ENCODE results near the gene SOX10.
"Not testable (repeated sequence)": the region's sequence is repeated elsewhere in the genome, so short reads cannot be mapped to it uniquely, and the experiment has no call there.

SOX10 gene

DNA sequence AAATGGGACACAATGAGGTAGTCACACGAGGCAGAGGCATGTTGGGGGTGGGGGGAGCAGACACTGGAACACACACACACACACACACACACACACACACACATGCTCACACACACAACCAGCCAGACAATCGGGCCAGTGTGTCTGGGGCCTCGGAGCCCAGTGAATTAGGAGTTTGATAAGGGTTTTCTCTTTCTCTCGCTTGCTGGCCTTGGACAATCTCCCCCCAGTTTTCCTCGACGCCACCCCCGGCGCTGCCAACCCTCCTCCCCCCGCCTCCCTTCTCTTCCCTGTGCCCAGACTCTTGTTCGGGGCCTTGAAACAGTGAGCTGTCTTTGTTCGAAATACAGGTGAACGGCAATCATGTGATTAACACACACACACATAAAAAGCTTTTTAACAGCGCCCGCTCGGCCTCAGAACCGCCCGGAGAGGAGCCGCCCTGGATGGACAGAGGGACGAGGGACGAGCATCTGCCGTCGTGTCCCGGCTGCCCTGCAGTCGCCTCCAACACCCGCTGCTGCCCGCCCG, 1.5 kb upstream of the SOX10 start:
- no peak for DNase-seq (ENCODE audit: low read depth)

DNA sequence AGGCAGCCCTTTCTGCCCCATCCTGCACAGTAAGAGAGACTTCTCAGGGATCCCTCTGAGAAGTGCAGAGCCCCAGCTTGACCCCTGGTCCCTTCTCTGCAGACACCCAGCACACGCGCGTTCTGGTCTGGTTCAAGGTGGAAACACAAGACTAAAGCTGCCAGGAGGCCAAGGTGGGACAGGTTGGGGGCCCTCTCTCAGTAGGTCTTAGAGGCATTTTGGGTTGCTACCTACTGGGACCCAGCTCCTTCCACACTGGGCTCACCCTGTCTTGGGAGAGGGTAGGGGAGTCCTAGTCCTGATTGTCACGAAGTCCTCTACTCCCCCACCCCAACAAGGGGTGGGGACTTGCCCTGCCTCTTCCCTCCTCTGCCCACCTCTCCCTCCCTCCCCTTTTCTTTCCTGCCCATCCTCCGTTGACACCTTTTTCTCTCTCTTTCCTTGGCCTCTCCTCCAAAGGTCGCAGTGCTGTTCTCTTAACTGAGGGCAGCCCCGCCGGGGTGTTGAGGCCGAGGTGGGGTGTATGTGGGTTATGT, 763 bp upstream of the SOX10 start:
- DNase-seq (ENCODE audit: low read depth), result no peak

DNA sequence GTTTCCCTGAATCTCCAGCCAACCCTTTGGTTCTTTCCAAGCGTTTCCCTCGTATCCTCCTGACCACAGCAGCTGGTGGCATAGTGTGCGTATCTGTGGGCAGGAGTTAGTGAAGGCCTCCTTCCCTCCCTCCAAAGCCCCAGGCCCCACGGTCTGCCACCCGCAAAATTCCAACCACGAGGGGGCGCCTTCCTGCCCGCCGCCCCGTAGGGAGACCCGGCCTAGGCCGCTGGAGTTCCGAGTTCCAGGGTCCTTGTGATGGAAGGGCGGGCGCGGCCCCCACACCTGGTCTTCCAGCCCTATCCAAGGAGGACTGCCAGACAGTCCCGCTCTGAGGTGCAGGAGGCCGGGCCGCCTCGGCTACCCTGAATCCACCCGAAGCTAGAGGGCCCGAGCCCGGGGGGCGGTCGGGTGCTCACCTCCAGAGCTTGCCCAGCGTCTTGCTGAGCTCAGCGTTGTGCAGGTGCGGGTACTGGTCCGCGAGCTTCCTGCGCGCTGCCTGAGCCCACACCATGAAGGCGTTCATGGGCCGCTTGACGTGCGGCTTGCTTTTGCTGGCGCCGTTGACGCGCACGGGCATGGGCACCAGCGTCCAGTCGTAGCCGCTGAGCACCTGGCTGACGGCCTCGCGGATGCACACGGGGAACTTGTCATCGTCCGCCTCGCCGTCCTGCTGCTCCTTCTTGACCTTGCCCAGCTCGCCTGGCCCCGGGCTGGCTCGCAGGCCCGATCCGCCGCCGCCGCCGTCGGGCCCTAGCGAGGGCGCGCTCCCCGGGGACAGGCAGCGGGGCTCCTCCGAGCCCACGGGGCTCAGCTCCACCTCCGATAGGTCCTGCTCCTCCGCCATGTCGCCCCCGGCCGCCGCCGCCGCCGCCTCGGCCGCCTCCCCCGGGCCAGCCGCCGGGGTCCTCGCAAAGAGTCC, 1.2 kb downstream of the SOX10 start:
- DNase-seq (ENCODE audit: low read depth), result no peak

GRCh38 chr22:37982151-37982785, 2.1 kb downstream of the SOX10 start:
- DNase-seq (ENCODE audit: low read depth), result no peak

- no peak for DNase-seq (ENCODE audit: low read depth)
These were observed 2.9 kb downstream of the SOX10 start for GRCh38 chr22:37981282-37982011.

DNA sequence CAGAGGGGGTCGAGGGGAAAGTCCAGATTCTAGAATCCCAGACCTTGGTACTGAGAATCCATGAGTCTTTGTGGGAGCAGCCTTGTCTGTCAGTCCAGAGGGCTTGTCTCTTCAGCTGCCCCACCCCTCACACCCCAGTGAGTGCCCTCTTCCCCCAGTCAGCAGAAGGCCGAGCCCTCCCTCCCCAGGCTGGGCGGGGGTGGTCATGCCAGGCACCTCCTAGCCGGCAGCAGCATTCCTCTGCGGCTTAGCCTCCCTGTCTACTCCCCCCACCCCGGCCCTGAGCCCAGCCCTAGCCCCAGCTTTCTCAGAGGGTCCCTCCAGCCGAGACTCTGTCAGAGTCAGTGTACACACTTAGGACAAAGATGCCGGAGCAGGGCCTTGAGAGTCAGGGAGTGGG, 4.6 kb downstream of the SOX10 start:
- no peak for DNase-seq (ENCODE audit: low read depth)

GRCh38 chr22:37976547-37976946, 7.8 kb downstream of the SOX10 start:
- no peak for DNase-seq (ENCODE audit: low read depth)

DNA sequence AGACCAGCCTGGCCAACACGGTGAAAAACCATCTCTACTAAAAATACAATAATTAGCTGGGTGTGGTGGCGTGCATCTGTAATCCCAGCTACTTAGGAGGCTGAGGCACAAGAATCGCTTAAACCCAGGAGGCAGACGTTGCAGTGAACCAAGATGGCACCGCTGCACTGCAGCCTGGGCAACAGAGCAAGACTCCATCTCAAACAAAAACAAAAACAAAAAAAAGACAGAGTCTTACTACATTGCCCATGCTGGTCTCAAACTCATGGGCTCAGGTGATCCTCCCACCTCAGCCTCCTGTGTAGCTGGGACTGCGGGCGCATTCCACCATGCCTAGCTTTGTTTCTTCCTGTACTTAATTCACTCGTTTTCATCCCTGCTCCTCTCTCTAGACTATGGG, 8.3 kb downstream of the SOX10 start:
- not testable (repeated sequence) for DNase-seq (ENCODE audit: low read depth)

GRCh38 chr22:37975153-37975552, 9.2 kb downstream of the SOX10 start:
- DNase-seq (ENCODE audit: low read depth), result no peak

DNA sequence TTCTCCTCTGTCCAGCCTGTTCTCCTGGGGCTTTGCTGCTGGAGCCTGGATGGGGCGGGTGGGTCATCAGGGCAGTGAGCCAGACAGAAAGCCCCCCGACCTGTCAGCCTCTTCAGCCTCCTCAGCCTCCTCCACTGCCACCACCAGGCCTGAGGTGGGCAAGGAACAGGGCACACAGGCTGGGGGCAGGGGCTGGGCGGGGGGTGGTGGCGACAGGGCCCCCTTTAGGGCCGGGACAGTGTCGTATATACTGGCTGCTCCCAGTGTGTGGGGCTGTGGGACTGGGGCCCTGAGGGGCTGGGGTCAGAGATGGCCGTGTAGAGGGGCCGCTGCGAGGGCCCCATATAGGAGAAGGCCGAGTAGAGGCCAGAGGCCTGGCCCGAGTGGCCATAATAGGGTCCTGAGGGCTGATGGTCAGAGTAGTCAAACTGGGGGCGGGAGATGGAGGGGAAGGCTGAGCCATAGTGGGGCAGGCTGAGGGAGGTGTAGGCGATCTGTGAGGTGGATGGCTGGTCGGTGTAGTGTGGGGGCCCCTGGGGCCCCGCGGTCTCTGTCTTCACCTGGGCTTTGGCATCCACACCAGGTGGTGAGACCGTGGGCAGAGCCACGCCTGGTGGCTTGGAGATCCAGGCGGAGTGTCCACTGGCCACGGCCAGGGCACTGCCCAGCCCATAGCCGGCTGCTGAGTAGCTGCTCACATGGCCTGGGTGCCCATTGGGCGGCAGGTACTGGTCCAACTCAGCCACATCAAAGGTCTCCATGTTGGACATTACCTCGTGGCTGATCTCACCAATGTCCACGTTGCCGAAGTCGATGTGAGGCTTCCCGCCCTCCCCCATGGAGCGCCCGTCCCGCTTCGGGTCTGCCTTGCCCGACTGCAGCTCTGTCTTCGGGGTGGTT, 10.8 kb downstream of the SOX10 start:
- no peak for DNase-seq (ENCODE audit: low read depth)

GRCh38 chr22:37972527-37972926, 11.8 kb downstream of the SOX10 start:
- no peak for DNase-seq (ENCODE audit: low read depth)

- no peak for DNase-seq (ENCODE audit: low read depth)
These were observed 12.6 kb downstream of the SOX10 start for GRCh38 chr22:37971475-37972434.

DNA sequence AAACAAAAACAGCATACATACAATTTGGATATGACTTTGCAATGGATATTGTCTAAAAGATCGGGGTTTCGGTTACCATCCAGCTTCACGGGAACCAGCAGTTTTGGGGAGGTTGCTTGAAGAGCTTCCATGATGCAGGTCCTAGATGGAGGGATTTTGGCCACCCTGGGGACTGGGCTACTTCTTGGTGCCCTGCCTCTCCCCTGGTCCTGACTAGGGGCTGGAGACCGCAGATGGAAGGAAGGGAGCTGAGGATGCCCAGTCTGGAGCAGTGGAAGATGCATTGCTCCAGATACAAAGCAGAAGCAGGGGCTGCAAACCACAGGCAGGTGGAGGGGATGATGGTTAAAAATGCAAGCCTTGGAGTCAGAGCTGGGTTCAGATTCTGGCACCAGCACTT, 13.5 kb downstream of the SOX10 start:
- no peak for DNase-seq (ENCODE audit: low read depth)

DNA sequence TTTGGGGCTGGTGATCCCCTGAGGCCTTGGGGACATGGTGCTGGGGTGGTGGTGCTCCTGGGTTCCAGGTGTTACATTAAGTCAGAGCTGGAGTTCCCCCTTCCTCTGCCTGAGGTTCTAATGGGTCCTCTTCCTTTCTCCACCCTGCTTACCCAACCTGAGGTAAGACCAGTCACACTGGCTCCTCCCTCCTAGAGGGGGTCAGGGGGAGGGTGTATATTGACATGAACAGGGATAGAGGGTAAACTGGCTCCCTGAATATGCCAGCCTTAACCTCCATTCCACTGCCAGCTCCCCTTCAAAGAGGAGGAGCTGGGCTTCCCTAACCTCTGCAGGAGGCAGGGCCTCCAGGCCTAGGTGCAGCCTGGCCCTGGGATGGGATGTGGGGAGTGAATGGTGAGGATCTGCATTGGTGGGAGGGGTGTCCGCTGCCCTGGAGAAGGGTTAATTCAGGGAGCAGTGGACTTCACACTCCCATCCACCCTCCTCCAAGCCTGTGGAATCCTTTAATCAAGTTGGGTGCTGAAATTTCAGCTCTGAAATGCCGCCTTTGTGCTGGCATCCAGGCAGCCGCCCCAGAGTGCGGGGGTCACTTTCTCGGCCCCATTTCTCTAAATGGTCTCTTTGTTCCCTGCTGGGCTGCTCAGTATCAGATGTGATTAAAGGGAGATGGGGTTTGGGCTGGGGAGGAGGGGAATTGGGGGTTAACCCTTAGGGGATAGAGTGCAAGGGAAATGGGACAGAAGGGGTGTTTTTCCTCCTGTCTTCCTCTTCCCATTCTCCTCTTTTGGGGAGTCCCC, 15.7 kb downstream of the SOX10 start:
- DNase-seq (ENCODE audit: low read depth), result no peak

DNA sequence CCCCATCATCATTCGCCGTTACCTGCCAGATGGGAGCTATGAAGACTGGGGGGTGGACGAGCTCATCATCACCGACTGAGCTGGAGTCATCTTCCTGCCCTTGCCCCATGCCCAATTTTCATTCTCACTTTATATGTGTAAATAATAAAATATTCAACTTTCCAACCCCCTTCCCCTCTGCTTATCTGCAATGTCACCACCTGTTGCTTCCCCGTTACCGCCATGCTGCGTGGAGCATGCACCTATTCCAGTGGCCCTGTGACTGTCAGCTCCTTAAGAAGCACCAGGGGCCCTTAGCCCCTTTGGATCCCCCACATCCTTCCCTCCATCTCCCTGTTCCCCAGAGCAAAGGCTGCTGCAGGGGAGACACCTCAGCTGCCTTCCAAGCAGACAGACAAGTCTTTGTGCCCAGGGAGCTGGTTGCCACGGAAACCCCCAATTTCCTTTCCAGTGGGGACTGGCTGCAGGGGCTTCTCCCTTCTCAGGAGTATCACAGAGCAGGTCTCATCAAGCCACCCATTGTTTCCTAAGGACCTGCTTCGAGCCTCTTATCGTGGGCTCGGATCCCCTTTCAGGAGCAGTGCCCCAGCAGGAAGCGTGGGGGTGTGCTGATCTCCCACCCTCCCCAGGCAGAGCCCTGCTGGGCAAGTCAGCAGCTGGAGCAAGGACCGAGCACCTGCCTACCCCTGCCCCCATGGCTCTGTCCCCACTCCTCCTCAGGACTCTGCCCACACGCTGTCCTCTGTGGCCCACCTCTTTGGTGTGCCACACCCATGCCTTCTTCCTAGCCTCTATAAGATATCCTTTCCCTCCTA, 16.5 kb downstream of the SOX10 start:
- DNase-seq (ENCODE audit: low read depth), result no peak

GRCh38 chr22:37967147-37967546, 17.2 kb downstream of the SOX10 start:
- DNase-seq (ENCODE audit: low read depth), result no peak

DNA sequence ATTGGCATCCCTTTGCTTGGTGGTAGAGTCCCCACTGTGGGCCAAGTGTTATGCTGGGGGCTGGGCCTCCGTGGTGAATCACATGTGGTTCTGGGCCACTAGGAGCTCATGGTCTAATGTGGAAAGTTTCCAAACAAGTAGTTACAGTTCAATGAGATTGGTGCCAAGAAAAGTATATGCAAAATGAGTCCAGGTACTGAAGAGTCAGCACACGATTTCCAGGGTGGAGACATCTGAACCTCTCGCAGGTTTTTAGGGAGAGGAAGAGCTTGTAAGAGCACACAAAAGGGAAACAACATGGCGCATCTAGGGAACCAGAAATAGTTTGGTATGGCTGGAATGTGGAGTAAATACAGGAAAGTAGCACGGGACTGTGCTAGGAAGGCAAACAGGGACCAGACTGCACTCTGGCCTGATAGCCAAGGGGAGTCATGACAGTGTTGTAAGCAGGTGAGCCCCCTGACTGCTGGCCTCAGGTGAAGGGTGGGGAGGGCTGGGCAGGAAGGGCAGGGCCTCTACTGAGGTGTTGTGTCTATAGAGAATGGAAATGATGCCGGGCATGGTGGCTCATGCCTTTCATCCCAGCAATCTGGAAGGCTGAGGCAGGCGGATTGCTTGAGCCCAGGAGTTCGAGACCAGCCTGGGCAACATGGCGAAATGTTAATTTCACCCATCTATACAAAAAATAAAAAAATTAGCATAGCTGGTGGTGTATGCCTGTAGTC, 18.3 kb downstream of the SOX10 start:
- DNase-seq (ENCODE audit: low read depth), result no peak

- no peak for DNase-seq (ENCODE audit: low read depth)
These were observed 23.3 kb downstream of the SOX10 start for GRCh38 chr22:37961062-37961461.

Measured in GM04504 (cell line).